GM12891 (cell line): ENCODE results near the gene PDZRN4.

ENCODE experiments used
- POLR2AphosphoS5 ChIP-seq: IDR thresholded peaks from 2 replicates; pipeline ENCODE4 v1.6.1; 2011; ENCODE audit warnings: low read depth, low read length, control low read depth
- POU2F2 ChIP-seq: IDR thresholded peaks from 2 replicates; pipeline ENCODE4 v1.6.1; 2011; ENCODE audit warnings: low read depth, mild to moderate bottlenecking, control low read depth, low read length, moderate library complexity
- TAF1 ChIP-seq: IDR thresholded peaks from 2 replicates; pipeline ENCODE4 v1.6.1; 2011; ENCODE audit warnings: low read depth, low read length, control low read depth

DNA sequence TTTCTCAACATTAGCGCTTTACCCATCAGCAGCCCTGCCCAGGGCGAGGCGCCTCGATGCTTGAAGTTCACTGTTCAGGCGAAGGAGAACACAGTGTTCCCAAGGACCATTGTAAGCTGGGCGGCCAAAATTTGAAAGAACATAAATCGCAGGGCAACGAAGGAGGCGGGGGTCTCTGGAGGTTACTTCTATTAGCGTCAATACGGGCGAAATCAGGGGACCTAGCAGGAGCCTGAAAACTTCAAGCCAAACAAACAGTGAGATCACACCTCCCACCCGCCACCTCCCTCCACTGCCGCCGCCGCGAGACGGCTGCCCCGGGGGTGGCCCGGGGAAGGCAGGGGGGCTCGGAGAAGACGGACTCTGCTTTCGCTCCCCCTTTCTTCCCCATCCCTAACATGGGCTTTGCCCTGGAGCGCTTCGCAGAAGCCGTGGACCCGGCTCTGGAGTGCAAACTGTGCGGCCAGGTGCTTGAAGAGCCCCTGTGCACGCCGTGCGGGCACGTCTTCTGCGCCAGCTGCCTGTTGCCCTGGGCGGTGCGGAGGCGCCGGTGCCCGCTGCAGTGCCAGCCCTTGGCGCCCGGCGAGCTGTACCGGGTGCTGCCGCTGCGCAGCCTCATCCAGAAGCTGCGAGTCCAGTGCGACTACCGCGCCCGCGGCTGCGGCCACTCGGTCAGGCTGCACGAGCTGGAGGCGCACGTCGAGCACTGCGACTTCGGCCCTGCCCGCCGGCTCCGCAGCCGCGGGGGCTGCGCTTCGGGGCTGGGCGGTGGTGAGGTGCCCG is at the start of gene PDZRN4:
- no peak for TF ChIP-seq POU2F2
- TF ChIP-seq TAF1 = no peak
- no peak for TF ChIP-seq POLR2AphosphoS5
